Caco-2 (cell line): ENCODE measurements around the gene PCBD2. TPM values are rescaled to one million over a fixed set of nuclear protein-coding genes. Genes with fewer than 3 reads are reported as not detected.

Source experiments
- BruUV-seq: library from RNA; stranded (reverse); fragments of 400-500 nt; replicated peaks from 2 replicates; lab custom pipeline; 2021; lab: Mats Ljungman, UMichigan
- CTCF ChIA-PET: fragments of 300-600 bp; sonication (Branson Sonifier 250); formaldehyde crosslinking; loops from one replicate; lab custom pipeline; 2022; ENCODE audit warnings: antibody characterized with exemption; lab: Charles Lee
- POLR2A ChIA-PET: fragments of 300-600 bp; sonication (Branson Sonifier 250); formaldehyde crosslinking; loops from one replicate; lab custom pipeline; 2022; ENCODE audit warnings: antibody characterized with exemption; lab: Charles Lee
- DNase-seq, 2 experiments: peaks; one replicate each; pipeline versions ENCODE4 v3.0.0 to v3.0.0-alpha.2; 2020 to 2022
- H3K27me3 ChIP-seq: replicated peaks from 2 replicates; pipeline ENCODE4 v1.6.0; 2011; ENCODE audit warnings: low read length; ENCODE audit not compliant: control insufficient read depth, insufficient read depth
- H3K36me3 ChIP-seq: 2 replicates; pipeline ENCODE4 v1.5.1; 2011; ENCODE audit warnings: low read length; ENCODE audit not compliant: control insufficient read depth, insufficient read depth
- H3K4me1 ChIP-seq: fragments of 250-450 bp; sonication (Bioruptor Pico); 2 replicates; pipeline ENCODE4 v1.5.1; 2020; ENCODE audit warnings: mild to moderate bottlenecking
- H3K4me3 ChIP-seq: 2 replicates; pipeline ENCODE4 v1.5.1; 2011; ENCODE audit warnings: low read depth, mild to moderate bottlenecking, control low read depth, low read length
- H3K9me3 ChIP-seq: fragments of 250-450 bp; sonication (Bioruptor Pico); 2 replicates; pipeline ENCODE4 v1.5.1; 2020; ENCODE audit warnings: mild to moderate bottlenecking, moderate library complexity
- H3K27ac Mint-ChIP-seq: one replicate; pipeline ENCODE4 v1.8.0; 2022; ENCODE audit warnings: mixed read lengths; ENCODE audit not compliant: unreplicated experiment
- H3K27me3 Mint-ChIP-seq: one replicate; pipeline ENCODE4 v1.8.0; 2022; ENCODE audit warnings: mixed read lengths; ENCODE audit not compliant: insufficient read depth, unreplicated experiment
- H3K36me3 Mint-ChIP-seq: one replicate; pipeline ENCODE4 v1.8.0; 2022; ENCODE audit warnings: mild to moderate bottlenecking, mixed read lengths; ENCODE audit not compliant: insufficient read depth, unreplicated experiment
- H3K4me1 Mint-ChIP-seq: one replicate; pipeline ENCODE4 v1.8.0; 2022; ENCODE audit warnings: low read depth, mixed read lengths; ENCODE audit not compliant: unreplicated experiment
- H3K4me3 Mint-ChIP-seq: one replicate; pipeline ENCODE4 v1.8.0; 2022; ENCODE audit warnings: mild to moderate bottlenecking, moderate library complexity, mixed read lengths; ENCODE audit not compliant: unreplicated experiment
- H3K9me3 Mint-ChIP-seq: one replicate; pipeline ENCODE4 v1.8.0; 2022; ENCODE audit warnings: mixed read lengths; ENCODE audit not compliant: unreplicated experiment
- CTCF ChIP-seq, 2 experiments: fragments of 200-600 bp in 1 of 2; IDR thresholded peaks; 1 replicate in 1 of 2; 2 replicates in 1 of 2; pipeline versions ENCODE4 v1.5.1 to v1.8.0; 2011 to 2022; ENCODE audit warnings: antibody characterized with exemption in 1 of 2, control low read depth in 1 of 2, inconsistent platforms in 1 of 2, low read depth in 1 of 2, low read length in 1 of 2, mild to moderate bottlenecking in 1 of 2, moderate library complexity in 1 of 2; ENCODE audit not compliant: insufficient read depth in 1 of 2, severe bottlenecking in 1 of 2, unreplicated experiment in 1 of 2
- intact Hi-C: fragments of 100-400 bp; cut with micrococcal nuclease; formaldehyde crosslinking; loops from one replicate; pipeline ENCODE4 v1.10.0; 2022; ENCODE audit not compliant: unreplicated experiment
- total RNA-seq: library from RNA; stranded (reverse); gene quantifications from 2 replicates; pipeline ENCODE4 v1.2.3, GENCODE V29; 2022

The PCBD2 gene
- total RNA-seq, 1 experiment from 2014 or later: 24.2 TPM

- intact Hi-C loops: loop anchor here (5.0 kb wide), 1 partner anchor 322 kb away; no protein-coding TSS in a partner anchor
- Mint-ChIP-seq H3K4me3 (no peak overlapping the region), H3K4me1 (peaks cover 14% of the 10 kb centered on the region), H3K27ac (no peak overlapping the region), H3K9me3 (no peaks in the 10 kb centered on the region), H3K27me3 (no peaks in the 10 kb centered on the region), H3K36me3 (peaks cover 5% of the 10 kb centered on the region)
- no peak for TF ChIP-seq CTCF (IDR thresholded peaks at IDR 0.05; ENCODE audit: insufficient read depth in 1 of 2, low read depth in 1 of 2, low read length in 1 of 2, severe bottlenecking in 1 of 2, unreplicated experiment in 1 of 2)
- Histone ChIP-seq H3K4me3 (no peak overlapping the region), H3K27me3 (no peaks in the 10 kb centered on the region), H3K9me3 (no peaks in the 10 kb centered on the region), H3K4me1 (peaks cover 4% of the 10 kb centered on the region; the same call in 1 of the 2 replicates), H3K36me3 (no peaks in the 10 kb centered on the region; the same call in 1 of the 2 replicates)
- no peak for DNase-seq
- ChIA-PET CTCF (interaction anchor here (0.8 kb wide), 1 partner anchor 315 kb away, joined by 3 read pairs; no protein-coding TSS in a partner anchor), POLR2A (interaction anchor here (0.6 kb wide), 1 partner anchor 130 kb away, joined by 4 read pairs; no protein-coding TSS in a partner anchor)
- no TSS peak for BruUV-seq
Observed at GRCh38 chr5:135009736-135010501, 105.0 kb downstream of the PCBD2 start.

- Histone ChIP-seq H3K27me3 (no peaks in the 10 kb centered on the region), H3K36me3 (no peaks in the 10 kb centered on the region; the same call in 1 of the 2 replicates), H3K4me1 (peaks cover 4% of the 10 kb centered on the region; the same call in 1 of the 2 replicates), H3K4me3 (no peak overlapping the region), H3K9me3 (no peaks in the 10 kb centered on the region)
- Mint-ChIP-seq H3K27me3 (no peaks in the 10 kb centered on the region), H3K36me3 (peaks cover 5% of the 10 kb centered on the region), H3K27ac (no peak overlapping the region), H3K4me1 (peaks cover 14% of the 10 kb centered on the region), H3K4me3 (no peak overlapping the region), H3K9me3 (no peaks in the 10 kb centered on the region)
- peak; percentile 46 to 60 for TF ChIP-seq CTCF (IDR thresholded peaks at IDR 0.05; ENCODE audit: insufficient read depth in 1 of 2, low read depth in 1 of 2, low read length in 1 of 2, severe bottlenecking in 1 of 2, unreplicated experiment in 1 of 2)
- peak in 1 of 2 experiments; percentile 48 for DNase-seq
- ChIA-PET CTCF (interaction anchor here (0.8 to 1.4 kb wide), 3 partner anchors 180 to 314 kb away, joined by 3 to 4 read pairs (median 3); no protein-coding TSS in a partner anchor), POLR2A (no interaction called here)
- intact Hi-C loops: loop anchor here (1.0 to 5.0 kb wide), 2 partner anchors 181 to 322 kb away; no protein-coding TSS in a partner anchor
- BruUV-seq: no TSS peak
Observed at GRCh38 chr5:135010502-135011354, 105.8 kb downstream of the PCBD2 start.
